ENCODE data around the gene KIAA1549.
"Not testable (repeated sequence)": the region's sequence is repeated elsewhere in the genome, so short reads cannot be mapped to it uniquely, and the experiment has no call there.

The KIAA1549 gene

DNA sequence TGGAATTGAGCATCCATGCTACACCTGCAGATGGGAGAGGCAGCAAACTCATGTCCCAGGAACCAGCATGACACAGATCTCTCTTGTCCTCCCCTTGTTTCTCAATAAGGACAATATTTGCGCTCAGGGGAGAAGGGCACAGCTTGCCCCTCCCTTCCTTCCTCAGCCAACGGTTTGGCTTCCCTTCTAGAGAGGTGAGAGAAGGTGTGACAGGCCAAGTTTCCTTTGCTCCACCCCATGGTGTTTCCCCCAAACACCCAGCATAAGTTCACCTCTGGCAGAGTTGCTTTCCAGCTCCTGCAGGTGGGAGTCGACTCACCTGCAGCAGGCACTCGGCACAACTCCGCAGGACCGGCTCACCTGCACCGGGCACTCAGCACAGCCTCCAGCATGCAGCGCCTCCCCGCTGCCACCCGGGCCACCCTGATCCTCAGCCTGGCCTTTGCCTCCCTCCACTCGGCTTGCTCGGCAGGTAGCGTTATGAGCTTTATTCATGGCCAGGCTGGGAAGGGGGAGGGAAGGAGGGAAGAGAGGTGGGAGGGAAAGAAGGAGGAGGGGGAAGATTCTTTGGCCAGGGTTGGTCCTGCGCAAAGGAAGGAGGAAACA is 183.4 kb downstream of the KIAA1549 start, which contains the start of the genes ATP6V0A4 and TMEM213 (continued):
- TF ChIP-seq, protein P1, sequence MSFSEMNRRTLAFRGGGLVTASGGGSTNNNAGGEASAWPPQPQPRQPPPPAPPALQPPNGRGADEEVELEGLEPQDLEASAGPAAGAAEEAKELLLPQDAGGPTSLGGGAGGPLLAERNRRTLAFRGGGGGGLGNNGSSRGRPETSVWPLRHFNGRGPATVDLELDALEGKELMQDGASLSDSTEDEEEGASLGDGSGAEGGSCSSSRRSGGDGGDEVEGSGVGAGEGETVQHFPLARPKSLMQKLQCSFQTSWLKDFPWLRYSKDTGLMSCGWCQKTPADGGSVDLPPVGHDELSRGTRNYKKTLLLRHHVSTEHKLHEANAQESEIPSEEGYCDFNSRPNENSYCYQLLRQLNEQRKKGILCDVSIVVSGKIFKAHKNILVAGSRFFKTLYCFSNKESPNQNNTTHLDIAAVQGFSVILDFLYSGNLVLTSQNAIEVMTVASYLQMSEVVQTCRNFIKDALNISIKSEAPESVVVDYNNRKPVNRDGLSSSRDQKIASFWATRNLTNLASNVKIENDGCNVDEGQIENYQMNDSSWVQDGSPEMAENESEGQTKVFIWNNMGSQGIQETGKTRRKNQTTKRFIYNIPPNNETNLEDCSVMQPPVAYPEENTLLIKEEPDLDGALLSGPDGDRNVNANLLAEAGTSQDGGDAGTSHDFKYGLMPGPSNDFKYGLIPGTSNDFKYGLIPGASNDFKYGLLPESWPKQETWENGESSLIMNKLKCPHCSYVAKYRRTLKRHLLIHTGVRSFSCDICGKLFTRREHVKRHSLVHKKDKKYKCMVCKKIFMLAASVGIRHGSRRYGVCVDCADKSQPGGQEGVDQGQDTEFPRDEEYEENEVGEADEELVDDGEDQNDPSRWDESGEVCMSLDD (tag by site-specific recombination; IDR thresholded peaks at IDR 0.05): no peak

DNA sequence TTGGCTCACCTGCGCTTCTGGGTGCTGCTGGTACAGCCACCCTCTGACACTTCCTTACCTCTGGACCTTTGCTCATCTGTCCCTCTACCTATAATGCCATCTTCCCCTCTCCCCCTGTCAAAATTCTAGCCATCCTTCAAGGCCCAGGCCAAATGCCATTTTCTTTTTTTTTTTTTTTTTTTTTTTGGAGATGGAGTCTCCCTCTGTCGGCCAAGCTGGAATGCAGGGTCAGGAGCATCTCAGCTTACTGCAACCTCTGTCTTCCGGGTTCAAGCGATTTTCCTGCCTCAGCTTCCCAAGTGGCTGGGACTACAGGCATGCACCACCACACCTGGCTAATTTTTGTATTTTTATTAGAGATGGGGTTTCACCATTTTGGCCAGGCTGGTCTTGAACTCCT is 184.1 kb downstream of the KIAA1549 start:
- CTCF ChIA-PET; H3K36me3 ChIP-seq (ENCODE audit: control insufficient read depth in 2 of 2, insufficient read depth in 1 of 2, low read length in 2 of 2); H3K4me1 ChIP-seq (ENCODE audit: control insufficient read depth, insufficient read depth, low read length); POLR2A ChIA-PET; H3K9me3 ChIP-seq (ENCODE audit: control insufficient read depth, insufficient read depth, low read depth, low read length); H3K27ac ChIP-seq (ENCODE audit: extremely low read depth, low read depth, low read length); H3K4me3 ChIP-seq (ENCODE audit: low read depth, low read length): not testable (repeated sequence)

DNA sequence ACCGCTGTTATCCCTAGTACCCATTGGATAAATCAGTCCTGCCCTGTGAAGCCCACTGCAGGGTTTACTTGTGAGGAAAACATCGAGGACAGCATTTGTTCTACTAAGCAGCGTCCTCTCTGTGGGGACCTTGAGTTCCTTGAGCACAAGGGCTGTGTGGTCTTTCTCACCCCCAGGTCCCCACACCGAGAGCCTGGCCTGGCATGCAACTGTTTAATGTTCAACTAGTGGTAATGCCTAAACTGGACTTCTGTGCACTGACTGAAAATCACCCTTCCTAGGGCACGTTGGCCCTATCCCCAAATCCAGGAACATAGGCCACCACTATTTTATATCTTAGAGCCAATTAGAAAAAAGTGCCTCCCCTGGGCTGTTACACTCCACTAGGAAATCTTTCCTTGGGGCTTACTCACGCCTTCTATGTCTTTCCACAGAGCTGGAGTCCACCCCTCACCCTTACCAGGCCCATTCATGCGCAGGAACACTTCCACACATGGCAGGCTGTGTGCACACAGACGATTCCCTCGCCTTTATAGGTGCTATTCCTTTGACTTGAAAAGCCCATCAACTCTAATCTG is 185.1 kb downstream of the KIAA1549 start:
- ChIA-PET CTCF (no interaction called here), POLR2A (no interaction called here)
- no peaks in the 10 kb centered on the region for H3K36me3 ChIP-seq (ENCODE audit: control insufficient read depth in 2 of 2, insufficient read depth in 1 of 2, low read length in 2 of 2)
- no peak overlapping the region for H3K4me3 ChIP-seq (ENCODE audit: low read depth, low read length)
- no peaks in the 10 kb centered on the region for H3K9me3 ChIP-seq (ENCODE audit: control insufficient read depth, insufficient read depth, low read depth, low read length)
- H3K27ac ChIP-seq (ENCODE audit: extremely low read depth, low read depth, low read length): no peak overlapping the region
- H3K4me1 ChIP-seq (ENCODE audit: control insufficient read depth, insufficient read depth, low read length): no peaks in the 10 kb centered on the region
- TF ChIP-seq ZSCAN16 (tag by site-specific recombination; IDR thresholded peaks at IDR 0.05): no peak
- no peak for TF ChIP-seq ZNF549 (tag by site-specific recombination; IDR thresholded peaks at IDR 0.05)
- no peak for TF ChIP-seq TRIM28 (IDR thresholded peaks at IDR 0.05; ENCODE audit: borderline replicate concordance, low read length)
- TF ChIP-seq ZNF521 (tag by site-specific recombination; IDR thresholded peaks at IDR 0.05): no peak
- TF ChIP-seq ZNF830 (tag by site-specific recombination; IDR thresholded peaks at IDR 0.05; ENCODE audit: low read depth): no peak
- TF ChIP-seq GLIS2 (tag by site-specific recombination; IDR thresholded peaks at IDR 0.05): no peak
- TF ChIP-seq ZNF416 (tag by site-specific recombination; IDR thresholded peaks at IDR 0.05): no peak
- TF ChIP-seq MYNN (tag by site-specific recombination; IDR thresholded peaks at IDR 0.05; ENCODE audit: borderline replicate concordance): no peak
- TF ChIP-seq, protein P2, sequence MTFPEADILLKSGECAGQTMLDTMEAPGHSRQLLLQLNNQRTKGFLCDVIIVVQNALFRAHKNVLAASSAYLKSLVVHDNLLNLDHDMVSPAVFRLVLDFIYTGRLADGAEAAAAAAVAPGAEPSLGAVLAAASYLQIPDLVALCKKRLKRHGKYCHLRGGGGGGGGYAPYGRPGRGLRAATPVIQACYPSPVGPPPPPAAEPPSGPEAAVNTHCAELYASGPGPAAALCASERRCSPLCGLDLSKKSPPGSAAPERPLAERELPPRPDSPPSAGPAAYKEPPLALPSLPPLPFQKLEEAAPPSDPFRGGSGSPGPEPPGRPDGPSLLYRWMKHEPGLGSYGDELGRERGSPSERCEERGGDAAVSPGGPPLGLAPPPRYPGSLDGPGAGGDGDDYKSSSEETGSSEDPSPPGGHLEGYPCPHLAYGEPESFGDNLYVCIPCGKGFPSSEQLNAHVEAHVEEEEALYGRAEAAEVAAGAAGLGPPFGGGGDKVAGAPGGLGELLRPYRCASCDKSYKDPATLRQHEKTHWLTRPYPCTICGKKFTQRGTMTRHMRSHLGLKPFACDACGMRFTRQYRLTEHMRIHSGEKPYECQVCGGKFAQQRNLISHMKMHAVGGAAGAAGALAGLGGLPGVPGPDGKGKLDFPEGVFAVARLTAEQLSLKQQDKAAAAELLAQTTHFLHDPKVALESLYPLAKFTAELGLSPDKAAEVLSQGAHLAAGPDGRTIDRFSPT (tag by site-specific recombination; IDR thresholded peaks at IDR 0.05): no peak
- no peak for TF ChIP-seq ZSCAN30 (tag by site-specific recombination; IDR thresholded peaks at IDR 0.05)
- TF ChIP-seq ZNF585B (tag by site-specific recombination; IDR thresholded peaks at IDR 0.05): no peak
- no peak for TF ChIP-seq KLF9 (tag by site-specific recombination; IDR thresholded peaks at IDR 0.05; ENCODE audit: low read depth)
- TF ChIP-seq ZNF596 (tag by site-specific recombination; IDR thresholded peaks at IDR 0.05): no peak
- TF ChIP-seq, protein P3, sequence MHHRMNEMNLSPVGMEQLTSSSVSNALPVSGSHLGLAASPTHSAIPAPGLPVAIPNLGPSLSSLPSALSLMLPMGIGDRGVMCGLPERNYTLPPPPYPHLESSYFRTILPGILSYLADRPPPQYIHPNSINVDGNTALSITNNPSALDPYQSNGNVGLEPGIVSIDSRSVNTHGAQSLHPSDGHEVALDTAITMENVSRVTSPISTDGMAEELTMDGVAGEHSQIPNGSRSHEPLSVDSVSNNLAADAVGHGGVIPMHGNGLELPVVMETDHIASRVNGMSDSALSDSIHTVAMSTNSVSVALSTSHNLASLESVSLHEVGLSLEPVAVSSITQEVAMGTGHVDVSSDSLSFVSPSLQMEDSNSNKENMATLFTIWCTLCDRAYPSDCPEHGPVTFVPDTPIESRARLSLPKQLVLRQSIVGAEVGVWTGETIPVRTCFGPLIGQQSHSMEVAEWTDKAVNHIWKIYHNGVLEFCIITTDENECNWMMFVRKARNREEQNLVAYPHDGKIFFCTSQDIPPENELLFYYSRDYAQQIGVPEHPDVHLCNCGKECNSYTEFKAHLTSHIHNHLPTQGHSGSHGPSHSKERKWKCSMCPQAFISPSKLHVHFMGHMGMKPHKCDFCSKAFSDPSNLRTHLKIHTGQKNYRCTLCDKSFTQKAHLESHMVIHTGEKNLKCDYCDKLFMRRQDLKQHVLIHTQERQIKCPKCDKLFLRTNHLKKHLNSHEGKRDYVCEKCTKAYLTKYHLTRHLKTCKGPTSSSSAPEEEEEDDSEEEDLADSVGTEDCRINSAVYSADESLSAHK (tag by site-specific recombination; IDR thresholded peaks at IDR 0.05): no peak
- TF ChIP-seq ZNF473 (tag by site-specific recombination; IDR thresholded peaks at IDR 0.05): no peak
- TF ChIP-seq ZNF560 (tag by site-specific recombination; IDR thresholded peaks at IDR 0.05; ENCODE audit: borderline replicate concordance): no peak
- no peak for TF ChIP-seq GLI2 (tag by site-specific recombination; IDR thresholded peaks at IDR 0.05; ENCODE audit: borderline replicate concordance, low read depth)
- no peak for TF ChIP-seq BCL11A (tag by site-specific recombination; IDR thresholded peaks at IDR 0.05; ENCODE audit: low read depth)
- TF ChIP-seq ZNF335 (tag by site-specific recombination; conservative IDR thresholded peaks at IDR 0.05): no peak
